Left renal pelvis (tissue), 4 donors: ENCODE results near the gene CNPY3. TPM values are rescaled to one million over a fixed set of nuclear protein-coding genes. Genes with fewer than 3 reads are reported as not detected.

ENCODE experiments used
- DNase-seq, 4 donors: peaks; one replicate each; pipeline ENCODE4 v3.0.0-alpha.2; 2013; ENCODE audit warnings: low read depth in 4 of 4, low spot score in 3 of 4
- polyA plus RNA-seq, 4 donors: library from polyadenylated mRNA; unstranded; fragments of 120-200 nt; gene quantifications; one replicate each; pipeline ENCODE4 v1.2.1, GENCODE V29; 2013; ENCODE audit not compliant: insufficient read length in 4 of 4

CNPY3 gene
- polyA plus RNA-seq, 4 donors = 52.3 to 64.9 (median 59.1) TPM

GRCh38 chr6:42958125-42958524, 28.8 kb downstream of the CNPY3 start:
- DNase-seq = no peak

GRCh38 chr6:42959917-42960242, 30.6 kb downstream of the CNPY3 start:
- no peak for DNase-seq

- DNase-seq = no peak
Measured at GRCh38 chr6:42960243-42961019, 31.2 kb downstream of the CNPY3 start, which contains the start of gene GNMT. Gene GNMT, plus strand, starts transcription at chr6:42960754. Its CDS starts 14 bp downstream, at chr6:42960768.

GRCh38 chr6:42961020-42961470, 31.8 kb downstream of the CNPY3 start:
- no peak for DNase-seq

- no peak for DNase-seq
Measured at GRCh38 chr6:42962096-42962495, 32.8 kb downstream of the CNPY3 start.

GRCh38 chr6:42962502-42963178, 33.4 kb downstream of the CNPY3 start:
- no peak for DNase-seq

GRCh38 chr6:42963179-42963854, 34.0 kb downstream of the CNPY3 start:
- no peak for DNase-seq

GRCh38 chr6:42963855-42964605, 34.8 kb downstream of the CNPY3 start:
- DNase-seq = no peak

- no peak for DNase-seq
Measured at GRCh38 chr6:42966571-42966970, 37.3 kb downstream of the CNPY3 start.

- no peak for DNase-seq
Measured at GRCh38 chr6:42967228-42967627, 37.9 kb downstream of the CNPY3 start.

- DNase-seq = no peak
Measured at GRCh38 chr6:42968126-42968701, 38.9 kb downstream of the CNPY3 start.

GRCh38 chr6:42968783-42969182, 39.5 kb downstream of the CNPY3 start:
- DNase-seq = no peak

GRCh38 chr6:42969431-42969830, 40.2 kb downstream of the CNPY3 start:
- no peak for DNase-seq

GRCh38 chr6:42969934-42970333, 40.7 kb downstream of the CNPY3 start:
- DNase-seq = no peak

- DNase-seq = no peak
Measured at GRCh38 chr6:42970871-42971612, 41.8 kb downstream of the CNPY3 start.

GRCh38 chr6:42971746-42972327, 42.6 kb downstream of the CNPY3 start:
- no peak for DNase-seq

- DNase-seq = no peak
Measured at GRCh38 chr6:42973926-42974325, 44.6 kb downstream of the CNPY3 start.

- DNase-seq = no peak
Measured at GRCh38 chr6:42974919-42975505, 45.7 kb downstream of the CNPY3 start.

- no peak for DNase-seq
Measured at GRCh38 chr6:42978487-42978838, 49.2 kb downstream of the CNPY3 start.
